Astrocyte (in vitro differentiated cells and primary cell): ENCODE data around the gene TRMT2A.

Experiments used
- EZH2 ChIP-seq: IDR thresholded peaks from 2 replicates; pipeline ENCODE4 v1.6.1; 2012; ENCODE audit warnings: mild to moderate bottlenecking, low read length, inconsistent platforms; ENCODE audit not compliant: insufficient read depth
- TF ChIP-seq, protein P1 (sequence below): IDR thresholded peaks from 2 replicates; pipeline ENCODE4 v1.5.1; 2011; ENCODE audit warnings: low read depth, mild to moderate bottlenecking, inconsistent platforms, low read length, moderate library complexity; ENCODE audit not compliant: insufficient read depth

DNA sequence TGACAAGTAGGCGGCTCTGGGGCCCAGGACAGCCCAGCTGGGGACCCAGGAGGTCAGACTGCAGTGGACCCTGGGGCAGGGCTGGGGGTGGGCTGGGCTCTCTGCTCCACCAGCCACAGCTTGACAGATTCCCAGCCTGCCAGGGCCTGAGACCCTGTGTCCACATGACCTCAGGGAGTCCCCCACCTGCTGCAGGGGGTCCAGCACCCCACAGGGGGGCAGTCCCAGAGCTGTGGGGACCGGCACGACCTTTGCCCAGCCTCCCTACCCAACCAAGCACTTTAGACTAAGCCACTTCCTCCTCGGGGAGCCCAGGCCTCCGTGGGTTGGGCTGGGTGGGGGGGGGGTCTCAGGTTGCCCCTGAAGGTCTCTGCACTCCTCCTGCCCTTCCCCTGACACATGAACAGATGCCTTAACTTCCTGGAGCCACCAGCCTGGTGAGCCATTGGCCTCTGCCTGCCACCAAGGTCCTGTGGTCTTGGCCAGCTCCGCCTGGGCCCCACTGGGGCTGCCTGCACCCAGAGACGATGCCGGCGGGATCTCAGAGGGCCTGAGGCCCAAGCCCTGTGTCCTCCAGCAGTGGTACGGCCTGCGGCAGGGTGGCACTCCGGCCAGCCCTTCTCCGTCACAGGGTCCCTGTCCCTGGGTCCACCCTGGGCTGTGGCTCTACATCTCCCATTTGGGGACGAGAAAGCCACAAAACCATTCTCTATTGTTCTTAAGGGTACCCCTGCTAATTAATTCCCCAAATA lies 30.4 kb upstream of the TRMT2A start:
- TF ChIP-seq, protein P1, sequence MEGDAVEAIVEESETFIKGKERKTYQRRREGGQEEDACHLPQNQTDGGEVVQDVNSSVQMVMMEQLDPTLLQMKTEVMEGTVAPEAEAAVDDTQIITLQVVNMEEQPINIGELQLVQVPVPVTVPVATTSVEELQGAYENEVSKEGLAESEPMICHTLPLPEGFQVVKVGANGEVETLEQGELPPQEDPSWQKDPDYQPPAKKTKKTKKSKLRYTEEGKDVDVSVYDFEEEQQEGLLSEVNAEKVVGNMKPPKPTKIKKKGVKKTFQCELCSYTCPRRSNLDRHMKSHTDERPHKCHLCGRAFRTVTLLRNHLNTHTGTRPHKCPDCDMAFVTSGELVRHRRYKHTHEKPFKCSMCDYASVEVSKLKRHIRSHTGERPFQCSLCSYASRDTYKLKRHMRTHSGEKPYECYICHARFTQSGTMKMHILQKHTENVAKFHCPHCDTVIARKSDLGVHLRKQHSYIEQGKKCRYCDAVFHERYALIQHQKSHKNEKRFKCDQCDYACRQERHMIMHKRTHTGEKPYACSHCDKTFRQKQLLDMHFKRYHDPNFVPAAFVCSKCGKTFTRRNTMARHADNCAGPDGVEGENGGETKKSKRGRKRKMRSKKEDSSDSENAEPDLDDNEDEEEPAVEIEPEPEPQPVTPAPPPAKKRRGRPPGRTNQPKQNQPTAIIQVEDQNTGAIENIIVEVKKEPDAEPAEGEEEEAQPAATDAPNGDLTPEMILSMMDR, result no peak
- TF ChIP-seq EZH2, result no peak
